Tibial nerve (tissue), 4 donors: ENCODE results near the gene SRGAP3. TPM values are rescaled to one million over a fixed set of nuclear protein-coding genes. Genes with fewer than 3 reads are reported as not detected.

Experiments used
- DNase-seq, 2 donors: peaks; one replicate each; pipeline ENCODE4 v3.0.0-alpha.2; 2019; ENCODE audit warnings: low spot score in 2 of 2
- H3K27ac ChIP-seq, 4 donors: fragments of 200-600 bp; sonication (generic) in 3 of 4; one replicate each; pipeline ENCODE4 v1.5.1; 2017 to 2019; ENCODE audit warnings: mild to moderate bottlenecking in 1 of 4
- H3K27me3 ChIP-seq, 2 donors: fragments of 200-600 bp; sonication (generic) in 1 of 2; one replicate each; pipeline versions ENCODE4 v1.5.1 to v1.6.0; 2017 to 2019
- H3K36me3 ChIP-seq, 3 donors: fragments of 200-600 bp; sonication (generic); one replicate each; pipeline ENCODE4 v1.5.1; 2018 to 2019
- H3K4me1 ChIP-seq, 4 donors: fragments of 200-600 bp; sonication (generic) in 3 of 4; one replicate each; pipeline ENCODE4 v1.5.1; 2017 to 2019
- H3K4me3 ChIP-seq, 4 donors: fragments of 200-600 bp; sonication (generic) in 3 of 4; one replicate each; pipeline ENCODE4 v1.5.1; 2017 to 2019; ENCODE audit warnings: mild to moderate bottlenecking in 1 of 4, moderate library complexity in 1 of 4
- H3K9me3 ChIP-seq, 4 donors: fragments of 200-600 bp; sonication (generic) in 3 of 4; one replicate each; pipeline ENCODE4 v1.5.1; 2017 to 2019
- EP300 ChIP-seq, 2 donors: sonication (generic); formaldehyde crosslinking; IDR thresholded peaks; one replicate each; pipeline ENCODE4 v1.6.1; 2017; ENCODE audit warnings: antibody characterized with exemption in 2 of 2, mild to moderate bottlenecking in 1 of 2
- POLR2A ChIP-seq, 2 donors: fragments of 450-650 bp; IDR thresholded peaks; one replicate each; pipeline ENCODE4 v1.6.1; 2017; ENCODE audit warnings: antibody characterized with exemption in 2 of 2, mild to moderate bottlenecking in 2 of 2, moderate library complexity in 2 of 2
- WGBS, 2 donors: methylation state at CpG; one replicate each; pipeline ENCODE4 v1.1.5; 2018; 5-methylcytosine and 5-hydroxymethylcytosine counted together
- total RNA-seq, 4 donors: library from RNA; depleted of rRNA; stranded (reverse); fragments of >200 nt; gene quantifications; one replicate each; pipeline ENCODE4 v1.1.0, GENCODE V29; 2016
- TF ChIP-seq, protein P1 (sequence below), 5 experiments: fragments of 200-600 bp in 3 of 5; fragments of 450-650 bp in 2 of 5; sonication (generic) in 3 of 5; IDR thresholded peaks; one replicate each; pipeline ENCODE4 v1.5.1; 2016 to 2019; ENCODE audit warnings: antibody characterized with exemption in 5 of 5, mild to moderate bottlenecking in 3 of 5, moderate library complexity in 2 of 5

SRGAP3 gene
- total RNA-seq, 4 donors from 2014 or later: 11.7 to 18.0 (median 15.1) TPM

- no peak overlapping the region for H3K27ac ChIP-seq
- H3K4me3 ChIP-seq: no peak overlapping the region
- no peaks in the 10 kb centered on the region for H3K36me3 ChIP-seq
- peaks cover 0 to 13% (median 0%) of the 10 kb centered on the region in 4 donors for H3K9me3 ChIP-seq
- no peaks in the 10 kb centered on the region for H3K27me3 ChIP-seq
- TF ChIP-seq POLR2A (IDR thresholded peaks at IDR 0.05) (no peak), EP300 (IDR thresholded peaks at IDR 0.05) (no peak)
- TF ChIP-seq, protein P1, sequence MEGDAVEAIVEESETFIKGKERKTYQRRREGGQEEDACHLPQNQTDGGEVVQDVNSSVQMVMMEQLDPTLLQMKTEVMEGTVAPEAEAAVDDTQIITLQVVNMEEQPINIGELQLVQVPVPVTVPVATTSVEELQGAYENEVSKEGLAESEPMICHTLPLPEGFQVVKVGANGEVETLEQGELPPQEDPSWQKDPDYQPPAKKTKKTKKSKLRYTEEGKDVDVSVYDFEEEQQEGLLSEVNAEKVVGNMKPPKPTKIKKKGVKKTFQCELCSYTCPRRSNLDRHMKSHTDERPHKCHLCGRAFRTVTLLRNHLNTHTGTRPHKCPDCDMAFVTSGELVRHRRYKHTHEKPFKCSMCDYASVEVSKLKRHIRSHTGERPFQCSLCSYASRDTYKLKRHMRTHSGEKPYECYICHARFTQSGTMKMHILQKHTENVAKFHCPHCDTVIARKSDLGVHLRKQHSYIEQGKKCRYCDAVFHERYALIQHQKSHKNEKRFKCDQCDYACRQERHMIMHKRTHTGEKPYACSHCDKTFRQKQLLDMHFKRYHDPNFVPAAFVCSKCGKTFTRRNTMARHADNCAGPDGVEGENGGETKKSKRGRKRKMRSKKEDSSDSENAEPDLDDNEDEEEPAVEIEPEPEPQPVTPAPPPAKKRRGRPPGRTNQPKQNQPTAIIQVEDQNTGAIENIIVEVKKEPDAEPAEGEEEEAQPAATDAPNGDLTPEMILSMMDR (IDR thresholded peaks at IDR 0.05): no peak
- peaks cover 0 to 8% (median 1%) of the 10 kb centered on the region in 4 donors for H3K4me1 ChIP-seq
- WGBS, 2 donors: 64 to 72% methylated on average over 8 of the region's 8 CpGs
- no peak for DNase-seq
Measured at GRCh38 chr3:9168241-9168741, 81.2 kb downstream of the SRGAP3 start.

GRCh38 chr3:9167222-9167621 lies 82.2 kb downstream of the SRGAP3 start:
- no peak for TF ChIP-seq POLR2A (IDR thresholded peaks at IDR 0.05)
- TF ChIP-seq, protein P1 (IDR thresholded peaks at IDR 0.05): no peak
- TF ChIP-seq EP300 (IDR thresholded peaks at IDR 0.05): no peak
- no peaks in the 10 kb centered on the region for H3K27me3 ChIP-seq
- DNase-seq: no peak
- H3K9me3 ChIP-seq: peaks cover 0 to 13% (median 0%) of the 10 kb centered on the region in 4 donors
- no peaks in the 10 kb centered on the region for H3K36me3 ChIP-seq
- peaks cover 0 to 3% (median 0%) of the 10 kb centered on the region in 4 donors for H3K4me1 ChIP-seq
- H3K27ac ChIP-seq: no peak overlapping the region
- WGBS, 2 donors: 76 to 89% methylated on average over 2 of the region's 2 CpGs
- H3K4me3 ChIP-seq: no peak overlapping the region

- Histone ChIP-seq H3K4me3 (no peak overlapping the region), H3K4me1 (peaks cover 0 to 3% (median 0%) of the 10 kb centered on the region in 4 donors), H3K36me3 (no peaks in the 10 kb centered on the region), H3K27me3 (no peaks in the 10 kb centered on the region), H3K9me3 (peaks cover 0 to 13% (median 0%) of the 10 kb centered on the region in 4 donors), H3K27ac (no peak overlapping the region)
- TF ChIP-seq POLR2A (IDR thresholded peaks at IDR 0.05) (no peak), EP300 (IDR thresholded peaks at IDR 0.05) (no peak)
- TF ChIP-seq, protein P1 (IDR thresholded peaks at IDR 0.05): no peak
- no peak for DNase-seq
- WGBS, 2 donors: 89% methylated on average over 5 of the region's 5 CpGs
Measured at GRCh38 chr3:9165421-9165820, 84.0 kb downstream of the SRGAP3 start.

DNA sequence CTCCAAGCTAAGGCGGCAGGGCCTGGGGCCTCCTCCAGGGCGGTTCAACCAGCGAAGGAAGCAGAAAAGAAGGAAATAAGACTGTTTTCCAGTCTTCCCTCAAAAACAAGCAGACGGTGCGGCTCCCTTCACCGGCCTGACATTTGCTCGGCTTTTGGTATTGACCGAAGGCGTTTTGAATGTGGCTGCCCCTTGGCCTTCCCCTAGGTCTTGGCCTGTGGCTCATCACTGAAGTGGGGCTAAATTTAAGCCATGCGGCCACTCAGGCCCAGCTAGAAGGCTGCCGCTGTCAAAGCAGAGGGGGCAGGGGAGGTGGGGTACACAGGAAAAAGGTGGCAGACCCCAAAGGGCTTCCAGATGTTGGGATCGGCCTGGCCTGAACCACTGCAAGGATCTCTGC lies 86.2 kb downstream of the SRGAP3 start:
- H3K27ac ChIP-seq: no peak overlapping the region
- no peaks in the 10 kb centered on the region for H3K27me3 ChIP-seq
- TF ChIP-seq, protein P1 (IDR thresholded peaks at IDR 0.05): no peak
- TF ChIP-seq POLR2A (IDR thresholded peaks at IDR 0.05) (no peak), EP300 (IDR thresholded peaks at IDR 0.05) (no peak)
- no peak for DNase-seq
- peaks cover 0 to 13% (median 0%) of the 10 kb centered on the region in 4 donors for H3K9me3 ChIP-seq
- peaks cover 0 to 3% (median 0%) of the 10 kb centered on the region in 4 donors for H3K4me1 ChIP-seq
- no peak overlapping the region for H3K4me3 ChIP-seq
- WGBS, 2 donors: 82 to 85% methylated on average over 12 of the region's 12 CpGs
- no peaks in the 10 kb centered on the region for H3K36me3 ChIP-seq

DNA sequence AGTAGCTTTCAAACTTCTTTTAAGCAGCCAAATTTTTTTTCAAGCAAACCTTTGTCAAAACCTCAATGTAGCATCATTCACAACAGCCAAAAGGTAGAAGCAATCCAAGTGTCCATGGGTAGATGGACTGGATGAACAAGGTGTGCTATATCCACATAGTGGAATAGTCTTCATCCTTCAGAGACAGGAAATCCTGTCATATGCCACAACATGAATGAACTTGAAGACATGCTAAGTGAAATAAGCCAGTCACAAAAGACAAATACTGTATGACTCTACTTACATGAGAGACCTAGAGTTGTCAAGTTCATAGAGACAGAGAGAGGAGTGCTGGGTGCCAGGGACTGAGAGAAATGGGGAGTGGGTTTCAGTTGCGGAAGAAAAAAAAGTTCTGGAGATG lies 87.6 kb downstream of the SRGAP3 start:
- 93 to 98% methylated on average over 1 of the region's 1 CpG for WGBS, 2 donors
- Histone ChIP-seq H3K27me3 (no peaks in the 10 kb centered on the region), H3K4me1 (no peaks in the 10 kb centered on the region), H3K4me3 (no peak overlapping the region), H3K36me3 (no peaks in the 10 kb centered on the region), H3K27ac (no peak overlapping the region), H3K9me3 (peaks cover 0 to 8% (median 0%) of the 10 kb centered on the region in 4 donors)
- TF ChIP-seq POLR2A (IDR thresholded peaks at IDR 0.05) (no peak), EP300 (IDR thresholded peaks at IDR 0.05) (no peak)
- TF ChIP-seq, protein P1 (IDR thresholded peaks at IDR 0.05): no peak
- no peak for DNase-seq
